ENCODE measurements around the gene CMC4. TPM values are rescaled to one million over a fixed set of nuclear protein-coding genes. Genes with fewer than 3 reads are reported as not detected.
A peak's percentile ranks its signal among the peaks of the same experiment; 100 is the strongest.

CMC4 gene
- total RNA-seq, 2 experiments from 2014 or later: 5.6 to 6.5 TPM

DNA sequence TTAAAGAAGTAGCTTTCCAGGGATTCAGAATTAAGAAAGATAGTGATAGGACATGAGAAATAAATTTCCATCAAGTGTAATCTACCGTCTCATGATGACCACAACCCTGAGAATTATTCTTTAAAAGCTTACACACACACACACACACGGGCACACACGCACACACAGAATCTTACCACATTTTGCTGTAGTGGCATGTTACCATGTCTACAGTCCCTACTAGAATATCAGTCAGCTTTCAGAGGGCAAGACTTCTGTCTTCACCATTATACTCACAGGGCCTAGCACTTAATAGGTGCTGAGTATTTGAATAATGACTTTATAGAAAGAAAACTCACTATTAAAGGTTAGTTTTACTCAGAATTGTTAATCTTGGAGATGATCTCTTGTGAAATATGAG, 15.4 kb downstream of the CMC4 start:
- intact Hi-C loops (cut with DNase I, micrococcal nuclease): loop anchor here in 1 of 2 experiments (5.0 kb wide), 1 partner anchor 33 kb away; the partner anchor contains the start of gene F8
- DNase-seq (no peak), ATAC-seq (ENCODE audit: poor library complexity) (no peak)
- ChIA-PET POLR2A (no interaction called here), CTCF (no interaction called here)
- no peaks in the 10 kb centered on the region for H3K9me3 Mint-ChIP-seq
- H3K36me3 ChIP-seq (ENCODE audit: insufficient read depth, low read length): peaks cover 21% of the 10 kb centered on the region
- no peaks in the 10 kb centered on the region for H3K27me3 Mint-ChIP-seq
- H3K27ac Mint-ChIP-seq: no peak overlapping the region
- H3K9me3 ChIP-seq (ENCODE audit: control insufficient read depth in 1 of 2, insufficient read depth in 1 of 2, low read length in 2 of 2): no peaks in the 10 kb centered on the region
- H3K36me3 Mint-ChIP-seq (ENCODE audit: low read depth): peaks cover 39% of the 10 kb centered on the region
- no peak overlapping the region for H3K27ac ChIP-seq (ENCODE audit: low read depth in 1 of 2, low read length in 2 of 2)
- TF ChIP-seq CTCF (IDR thresholded peaks at IDR 0.05): no peak
- H3K4me1 Mint-ChIP-seq (ENCODE audit: low read depth): peaks cover 28% of the 10 kb centered on the region
- H3K4me1 ChIP-seq (ENCODE audit: insufficient read depth, low read length): peaks cover 14% of the 10 kb centered on the region
- no peak overlapping the region for H3K4me3 ChIP-seq (ENCODE audit: low read length)
- H3K27me3 ChIP-seq (ENCODE audit: control insufficient read depth in 1 of 2, insufficient read depth in 2 of 2, low read length in 2 of 2): no peaks in the 10 kb centered on the region
- H3K4me3 Mint-ChIP-seq: no peak overlapping the region

GRCh38 chrX:155054255-155054654, 16.7 kb downstream of the CMC4 start:
- ChIA-PET CTCF (no interaction called here), POLR2A (no interaction called here)
- Histone ChIP-seq H3K36me3 (ENCODE audit: insufficient read depth, low read length) (peaks cover 17% of the 10 kb centered on the region), H3K27me3 (ENCODE audit: control insufficient read depth in 1 of 2, insufficient read depth in 2 of 2, low read length in 2 of 2) (no peaks in the 10 kb centered on the region), H3K4me3 (ENCODE audit: low read length) (no peak overlapping the region), H3K27ac (ENCODE audit: low read depth in 1 of 2, low read length in 2 of 2) (no peak overlapping the region), H3K9me3 (ENCODE audit: control insufficient read depth in 1 of 2, insufficient read depth in 1 of 2, low read length in 2 of 2) (no peaks in the 10 kb centered on the region), H3K4me1 (ENCODE audit: insufficient read depth, low read length) (peaks cover 14% of the 10 kb centered on the region)
- H3K9me3 Mint-ChIP-seq: no peaks in the 10 kb centered on the region
- H3K36me3 Mint-ChIP-seq (ENCODE audit: low read depth): peaks cover 41% of the 10 kb centered on the region
- no peak for DNase-seq
- H3K4me1 Mint-ChIP-seq (ENCODE audit: low read depth): peaks cover 41% of the 10 kb centered on the region
- no peak for ATAC-seq (ENCODE audit: poor library complexity)
- H3K4me3 Mint-ChIP-seq: no peak overlapping the region
- no peak overlapping the region for H3K27ac Mint-ChIP-seq
- no peaks in the 10 kb centered on the region for H3K27me3 Mint-ChIP-seq
- TF ChIP-seq CTCF (IDR thresholded peaks at IDR 0.05): no peak
- intact Hi-C loops (cut with DNase I, micrococcal nuclease): no loop called here

- Mint-ChIP-seq H3K9me3 (no peaks in the 10 kb centered on the region), H3K27me3 (no peaks in the 10 kb centered on the region), H3K4me3 (no peak overlapping the region), H3K36me3 (ENCODE audit: low read depth) (peaks cover 47% of the 10 kb centered on the region), H3K4me1 (ENCODE audit: low read depth) (peaks cover 47% of the 10 kb centered on the region), H3K27ac (peak overlapping the region; percentile 64)
- CTCF ChIA-PET: no interaction called here
- H3K9me3 ChIP-seq (ENCODE audit: control insufficient read depth in 1 of 2, insufficient read depth in 1 of 2, low read length in 2 of 2): no peaks in the 10 kb centered on the region
- no peak for TF ChIP-seq CTCF (IDR thresholded peaks at IDR 0.05)
- DNase-seq (no peak), ATAC-seq (ENCODE audit: poor library complexity) (no peak)
- intact Hi-C loops (cut with DNase I, micrococcal nuclease): no loop called here
- H3K36me3 ChIP-seq (ENCODE audit: insufficient read depth, low read length): peaks cover 17% of the 10 kb centered on the region
- peaks cover 17% of the 10 kb centered on the region for H3K4me1 ChIP-seq (ENCODE audit: insufficient read depth, low read length)
- H3K4me3 ChIP-seq (ENCODE audit: low read length): no peak overlapping the region
- no peaks in the 10 kb centered on the region for H3K27me3 ChIP-seq (ENCODE audit: control insufficient read depth in 1 of 2, insufficient read depth in 2 of 2, low read length in 2 of 2)
- POLR2A ChIA-PET: no interaction called here
- H3K27ac ChIP-seq (ENCODE audit: low read depth in 1 of 2, low read length in 2 of 2): no peak overlapping the region
Observed at GRCh38 chrX:155053656-155054055, 17.3 kb downstream of the CMC4 start.

Data from CD4-positive, alpha-beta T cell (primary cell).